MM.1S (cell line): ENCODE measurements around the gene GFAP.

ENCODE experiments used
- DNase-seq: peaks from one replicate; pipeline ENCODE4 v3.0.0-alpha.2; 2015
- H2AFZ ChIP-seq: fragments of 300-600 bp; sonication (generic); 2 replicates; pipeline ENCODE4 v1.6.0; 2016; ENCODE audit warnings: antibody characterized with exemption, low read length
- H3F3A ChIP-seq: fragments of 300-600 bp; sonication (generic); 2 replicates; pipeline ENCODE4 v1.6.1; 2016; ENCODE audit warnings: mild to moderate bottlenecking, antibody characterized with exemption, low read length, moderate library complexity, mixed read lengths; ENCODE audit not compliant: insufficient read depth
- H3K27ac ChIP-seq: fragments of 300-600 bp; sonication (generic); 2 replicates; pipeline ENCODE4 v1.5.1; 2016; ENCODE audit warnings: mild to moderate bottlenecking, low read length
- H3K27me3 ChIP-seq: fragments of 300-600 bp; sonication (generic); replicated peaks from 2 replicates; pipeline ENCODE4 v1.6.0; 2016; ENCODE audit warnings: low read length; ENCODE audit not compliant: insufficient read depth
- H3K36me3 ChIP-seq: fragments of 300-600 bp; sonication (generic); replicated peaks from 2 replicates; pipeline ENCODE4 v1.6.1; 2016; ENCODE audit warnings: mild to moderate bottlenecking, low read length, mixed read lengths; ENCODE audit not compliant: insufficient read depth
- H3K4me1 ChIP-seq: fragments of 300-600 bp; sonication (generic); 2 replicates; pipeline ENCODE4 v1.6.1; 2016; ENCODE audit warnings: low read length, mixed read lengths
- H3K4me2 ChIP-seq: fragments of 300-600 bp; sonication (generic); 2 replicates; pipeline ENCODE4 v1.6.0; 2016; ENCODE audit warnings: low read depth, low read length
- H3K4me3 ChIP-seq: fragments of 300-600 bp; sonication (generic); 2 replicates; pipeline ENCODE4 v1.5.1; 2016; ENCODE audit warnings: low read length, mixed read lengths
- H3K79me2 ChIP-seq: fragments of 300-600 bp; sonication (generic); 2 replicates; pipeline ENCODE4 v1.6.1; 2016; ENCODE audit warnings: mixed run types, low read length, mixed read lengths
- H3K9ac ChIP-seq: fragments of 300-600 bp; sonication (generic); 2 replicates; pipeline ENCODE4 v1.6.1; 2016; ENCODE audit warnings: low read length, mixed read lengths
- H3K9me2 ChIP-seq: fragments of 300-600 bp; sonication (generic); replicated peaks from 2 replicates; pipeline ENCODE4 v1.6.1; 2016; ENCODE audit warnings: mild to moderate bottlenecking, low read length, mixed read lengths; ENCODE audit not compliant: insufficient read depth
- H3K9me3 ChIP-seq: fragments of 300-600 bp; sonication (generic); replicated peaks from 2 replicates; pipeline ENCODE4 v1.6.1; 2016; ENCODE audit warnings: mild to moderate bottlenecking, low read length, mixed read lengths; ENCODE audit not compliant: insufficient read depth
- H4K20me1 ChIP-seq: fragments of 300-600 bp; sonication (generic); 2 replicates; pipeline ENCODE4 v1.6.1; 2016; ENCODE audit warnings: mild to moderate bottlenecking, low read length, moderate library complexity, mixed read lengths; ENCODE audit not compliant: insufficient read depth
- EZH2 ChIP-seq: fragments of 300-600 bp; sonication (generic); optimal IDR thresholded peaks from 2 replicates; pipeline ENCODE3; 2017; ENCODE audit warnings: low read depth, mild to moderate bottlenecking, antibody characterized with exemption, low read length, mixed read lengths
- EZH2phosphoT487 ChIP-seq: fragments of 300-600 bp; sonication (generic); IDR thresholded peaks from 2 replicates; pipeline ENCODE4 v1.6.1; 2018; ENCODE audit warnings: antibody characterized with exemption, low read length
- TF ChIP-seq, protein P1 (sequence below): fragments of 300-600 bp; sonication (generic); IDR thresholded peaks from 2 replicates; pipeline ENCODE4 v1.5.1; 2016; ENCODE audit warnings: antibody characterized with exemption, low read length, mixed read lengths

GFAP gene

DNA sequence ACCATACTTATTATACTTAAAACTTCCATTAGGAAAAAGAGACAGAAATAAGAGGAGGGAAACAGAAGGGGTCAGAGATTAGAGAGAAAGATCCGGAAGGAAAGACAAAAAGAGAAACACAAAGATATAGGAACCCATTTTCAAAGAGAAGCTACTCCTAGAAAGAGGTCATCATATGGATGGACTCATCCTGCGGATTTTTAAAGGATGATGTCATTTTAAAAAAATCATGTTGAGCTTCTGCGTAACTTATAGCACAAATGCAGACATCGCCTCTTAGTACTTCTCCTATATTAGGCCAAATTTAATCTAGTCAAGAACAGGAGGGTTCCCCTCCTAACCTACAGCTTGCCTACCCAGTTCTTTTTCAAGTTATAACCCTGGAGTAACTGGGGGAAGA is 34.2 kb downstream of the GFAP start:
- H3K79me2 ChIP-seq = 0 out of 2 replicates have a peak, but pooled peaks cover 2% of the 10 kb centered on the region
- H3K36me3 ChIP-seq = peaks cover 6% of the 10 kb centered on the region; the same call in 1 of the 2 replicates
- no peaks in the 10 kb centered on the region for H3K9me3 ChIP-seq

DNA sequence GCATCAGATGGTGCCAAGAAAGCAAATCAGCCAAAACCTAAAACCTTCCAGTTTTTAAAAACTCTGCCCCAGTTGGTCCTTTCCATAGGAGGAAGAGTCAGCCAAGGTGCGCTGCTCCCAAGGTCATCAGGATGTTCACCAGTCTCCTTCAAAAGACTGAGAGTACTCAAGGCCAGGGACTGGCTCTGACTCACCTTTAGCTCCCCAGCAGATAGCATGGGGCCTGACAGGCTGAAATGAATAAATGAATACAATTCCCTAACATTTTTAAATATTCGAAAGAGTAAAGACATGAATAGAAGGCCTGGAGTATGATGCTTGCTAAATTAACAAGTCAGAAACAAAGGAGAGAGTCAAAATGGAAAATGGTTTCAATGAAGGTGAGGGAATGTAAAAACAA is 35.2 kb downstream of the GFAP start:
- no peak overlapping the region for H3K4me2 ChIP-seq
- H3K4me3 ChIP-seq = no peak overlapping the region
- H3K4me1 ChIP-seq = no peaks in the 10 kb centered on the region
- no peaks in the 10 kb centered on the region for H3K27me3 ChIP-seq
- H3K9ac ChIP-seq = no peak overlapping the region
- 0 out of 2 replicates have a peak, but pooled peaks cover 2% of the 10 kb centered on the region for H3K79me2 ChIP-seq
- TF ChIP-seq EZH2 (no peak), EZH2phosphoT487 (no peak)
- TF ChIP-seq, protein P1, sequence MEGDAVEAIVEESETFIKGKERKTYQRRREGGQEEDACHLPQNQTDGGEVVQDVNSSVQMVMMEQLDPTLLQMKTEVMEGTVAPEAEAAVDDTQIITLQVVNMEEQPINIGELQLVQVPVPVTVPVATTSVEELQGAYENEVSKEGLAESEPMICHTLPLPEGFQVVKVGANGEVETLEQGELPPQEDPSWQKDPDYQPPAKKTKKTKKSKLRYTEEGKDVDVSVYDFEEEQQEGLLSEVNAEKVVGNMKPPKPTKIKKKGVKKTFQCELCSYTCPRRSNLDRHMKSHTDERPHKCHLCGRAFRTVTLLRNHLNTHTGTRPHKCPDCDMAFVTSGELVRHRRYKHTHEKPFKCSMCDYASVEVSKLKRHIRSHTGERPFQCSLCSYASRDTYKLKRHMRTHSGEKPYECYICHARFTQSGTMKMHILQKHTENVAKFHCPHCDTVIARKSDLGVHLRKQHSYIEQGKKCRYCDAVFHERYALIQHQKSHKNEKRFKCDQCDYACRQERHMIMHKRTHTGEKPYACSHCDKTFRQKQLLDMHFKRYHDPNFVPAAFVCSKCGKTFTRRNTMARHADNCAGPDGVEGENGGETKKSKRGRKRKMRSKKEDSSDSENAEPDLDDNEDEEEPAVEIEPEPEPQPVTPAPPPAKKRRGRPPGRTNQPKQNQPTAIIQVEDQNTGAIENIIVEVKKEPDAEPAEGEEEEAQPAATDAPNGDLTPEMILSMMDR = no peak
- no peaks in the 10 kb centered on the region for H3K9me3 ChIP-seq
- no peak overlapping the region for H3K27ac ChIP-seq
- no peak overlapping the region for H2AFZ ChIP-seq
- no peaks in the 10 kb centered on the region for H4K20me1 ChIP-seq
- DNase-seq = no peak
- H3F3A ChIP-seq = no peaks in the 10 kb centered on the region
- H3K9me2 ChIP-seq = no peaks in the 10 kb centered on the region
- peaks cover 6% of the 10 kb centered on the region; the same call in 1 of the 2 replicates for H3K36me3 ChIP-seq

More for the DNA sequence above, 34.2 kb downstream of the GFAP start:
- DNase-seq = no peak
- H4K20me1 ChIP-seq = no peaks in the 10 kb centered on the region
- H3F3A ChIP-seq = no peaks in the 10 kb centered on the region
- no peak overlapping the region for H3K4me2 ChIP-seq
- H3K9ac ChIP-seq = no peak overlapping the region
- H3K27ac ChIP-seq = no peak overlapping the region
- no peak for TF ChIP-seq EZH2phosphoT487
- TF ChIP-seq, protein P1 = no peak
- H3K27me3 ChIP-seq = no peaks in the 10 kb centered on the region
- no peaks in the 10 kb centered on the region for H3K9me2 ChIP-seq
- H3K4me1 ChIP-seq = no peaks in the 10 kb centered on the region
- no peak overlapping the region for H2AFZ ChIP-seq
- no peak overlapping the region for H3K4me3 ChIP-seq

DNA sequence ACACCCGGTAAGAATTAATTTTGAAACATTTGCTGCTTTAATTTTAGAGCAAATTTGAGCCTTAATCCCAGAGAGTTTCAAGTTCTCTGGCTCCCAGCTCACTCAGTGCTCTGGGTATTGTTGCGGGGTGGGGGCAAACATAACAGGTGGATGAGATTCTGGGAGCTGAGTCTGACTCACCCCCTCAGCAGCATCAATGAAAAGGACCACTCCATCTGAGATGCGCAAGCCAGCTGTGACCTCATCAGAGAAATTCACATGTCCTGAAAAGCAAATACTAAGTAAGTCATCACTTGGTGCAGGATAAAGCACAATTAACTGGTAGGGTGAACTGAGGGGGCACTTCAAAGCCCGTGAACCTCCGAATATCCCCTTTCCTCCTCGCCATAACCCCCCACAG is 35.9 kb downstream of the GFAP start:
- TF ChIP-seq, protein P1 = no peak
- TF ChIP-seq EZH2phosphoT487 (no peak), EZH2 (no peak)
- H4K20me1 ChIP-seq = no peaks in the 10 kb centered on the region
- no peak overlapping the region for H3K9ac ChIP-seq
- peaks cover 6% of the 10 kb centered on the region; the same call in 1 of the 2 replicates for H3K36me3 ChIP-seq
- no peak overlapping the region for H2AFZ ChIP-seq
- H3K9me2 ChIP-seq = no peaks in the 10 kb centered on the region
- H3K27me3 ChIP-seq = no peaks in the 10 kb centered on the region
- no peaks in the 10 kb centered on the region for H3K4me1 ChIP-seq
- no peak overlapping the region for H3K27ac ChIP-seq
- DNase-seq = no peak
- no peak overlapping the region for H3K4me3 ChIP-seq
- H3K9me3 ChIP-seq = no peaks in the 10 kb centered on the region
- no peaks in the 10 kb centered on the region for H3F3A ChIP-seq
- H3K79me2 ChIP-seq = 0 out of 2 replicates have a peak, but pooled peaks cover 2% of the 10 kb centered on the region
- no peak overlapping the region for H3K4me2 ChIP-seq
